Measurements from ENCODE around the gene NFATC2. TPM values are rescaled to one million over a fixed set of nuclear protein-coding genes. Genes with fewer than 3 reads are reported as not detected.

Gene NFATC2
- total RNA-seq, 1 experiment from 2014 or later: 0.07 TPM

GRCh38 chr20:51506527-51507215 lies 35.8 kb downstream of the NFATC2 start:
- peaks cover 17% of the 10 kb centered on the region for H3K27me3 Mint-ChIP-seq (ENCODE audit: insufficient read depth, unreplicated experiment)
- H3K36me3 Mint-ChIP-seq (ENCODE audit: insufficient read depth, unreplicated experiment): no peaks in the 10 kb centered on the region
- no TSS peak for BruUV-seq (replicated peaks)
- ChIA-PET POLR2A (no interaction called here), CTCF (interaction anchor here (0.6 to 1.0 kb wide), 2 partner anchors 121 to 431 kb away, joined by 3 read pairs; no protein-coding TSS in a partner anchor)
- no peak overlapping the region for H3K27ac Mint-ChIP-seq (ENCODE audit: low read depth, unreplicated experiment)
- no peaks in the 10 kb centered on the region for H3K9me3 Mint-ChIP-seq (ENCODE audit: unreplicated experiment)
- intact Hi-C loops (cut with micrococcal nuclease): no loop called here
- TF ChIP-seq CTCF (IDR thresholded peaks at IDR 0.05; ENCODE audit: unreplicated experiment): no peak
- no peak overlapping the region for H3K4me3 Mint-ChIP-seq (ENCODE audit: unreplicated experiment)
- no peak for DNase-seq (ENCODE audit: unreplicated experiment)
- no peaks in the 10 kb centered on the region for H3K4me1 Mint-ChIP-seq (ENCODE audit: insufficient read depth, unreplicated experiment)

GRCh38 chr20:51505566-51505965 lies 37.0 kb downstream of the NFATC2 start:
- no peak for DNase-seq (ENCODE audit: unreplicated experiment)
- intact Hi-C loops (cut with micrococcal nuclease): no loop called here
- ChIA-PET POLR2A (interaction anchor here (0.6 to 1.2 kb wide), 2 partner anchors 53 to 57 kb away, joined by 3 read pairs; no protein-coding TSS in a partner anchor), CTCF (no interaction called here)
- no TSS peak for BruUV-seq (replicated peaks)
- Mint-ChIP-seq H3K4me1 (ENCODE audit: insufficient read depth, unreplicated experiment) (no peaks in the 10 kb centered on the region), H3K36me3 (ENCODE audit: insufficient read depth, unreplicated experiment) (no peaks in the 10 kb centered on the region), H3K27ac (ENCODE audit: low read depth, unreplicated experiment) (no peak overlapping the region), H3K9me3 (ENCODE audit: unreplicated experiment) (no peaks in the 10 kb centered on the region), H3K4me3 (ENCODE audit: unreplicated experiment) (no peak overlapping the region), H3K27me3 (ENCODE audit: insufficient read depth, unreplicated experiment) (peaks cover 10% of the 10 kb centered on the region)
- no peak for TF ChIP-seq CTCF (IDR thresholded peaks at IDR 0.05; ENCODE audit: unreplicated experiment)

GRCh38 chr20:51503376-51503775 lies 39.1 kb downstream of the NFATC2 start:
- peaks cover 10% of the 10 kb centered on the region for H3K27me3 Mint-ChIP-seq (ENCODE audit: insufficient read depth, unreplicated experiment)
- TF ChIP-seq CTCF (IDR thresholded peaks at IDR 0.05; ENCODE audit: unreplicated experiment): no peak
- H3K36me3 Mint-ChIP-seq (ENCODE audit: insufficient read depth, unreplicated experiment): no peaks in the 10 kb centered on the region
- no peak for DNase-seq (ENCODE audit: unreplicated experiment)
- ChIA-PET POLR2A (no interaction called here), CTCF (no interaction called here)
- intact Hi-C loops (cut with micrococcal nuclease): no loop called here
- H3K4me3 Mint-ChIP-seq (ENCODE audit: unreplicated experiment): no peak overlapping the region
- no peaks in the 10 kb centered on the region for H3K9me3 Mint-ChIP-seq (ENCODE audit: unreplicated experiment)
- no TSS peak for BruUV-seq (replicated peaks)
- H3K4me1 Mint-ChIP-seq (ENCODE audit: insufficient read depth, unreplicated experiment): no peaks in the 10 kb centered on the region
- no peak overlapping the region for H3K27ac Mint-ChIP-seq (ENCODE audit: low read depth, unreplicated experiment)

- Mint-ChIP-seq H3K9me3 (ENCODE audit: unreplicated experiment) (no peaks in the 10 kb centered on the region), H3K4me3 (ENCODE audit: unreplicated experiment) (no peak overlapping the region), H3K4me1 (ENCODE audit: insufficient read depth, unreplicated experiment) (no peaks in the 10 kb centered on the region), H3K27me3 (ENCODE audit: insufficient read depth, unreplicated experiment) (peaks cover 13% of the 10 kb centered on the region), H3K36me3 (ENCODE audit: insufficient read depth, unreplicated experiment) (no peaks in the 10 kb centered on the region), H3K27ac (ENCODE audit: low read depth, unreplicated experiment) (no peak overlapping the region)
- TF ChIP-seq CTCF (IDR thresholded peaks at IDR 0.05; ENCODE audit: unreplicated experiment): no peak
- intact Hi-C loops (cut with micrococcal nuclease): no loop called here
- DNase-seq (ENCODE audit: unreplicated experiment): no peak
- ChIA-PET CTCF (interaction anchor here (0.6 kb wide), 2 partner anchors 10 to 94 kb away, joined by 3 to 4 read pairs; no protein-coding TSS in a partner anchor), POLR2A (interaction anchor here (1.2 kb wide), 1 partner anchor 17 kb away, joined by 3 read pairs; no protein-coding TSS in a partner anchor)
- BruUV-seq (replicated peaks): no TSS peak
These were observed 41.6 kb downstream of the NFATC2 start for GRCh38 chr20:51500936-51501335.
